MM.1S (cell line): Measurements from ENCODE around the gene CYP27A1.

Experiments used
- EZH2 ChIP-seq: fragments of 300-600 bp; sonication (generic); optimal IDR thresholded peaks from 2 replicates; pipeline ENCODE3; 2017; ENCODE audit warnings: low read depth, mild to moderate bottlenecking, antibody characterized with exemption, low read length, mixed read lengths
- EZH2phosphoT487 ChIP-seq: fragments of 300-600 bp; sonication (generic); IDR thresholded peaks from 2 replicates; pipeline ENCODE4 v1.6.1; 2018; ENCODE audit warnings: antibody characterized with exemption, low read length
- TF ChIP-seq, protein P1 (sequence below): fragments of 300-600 bp; sonication (generic); IDR thresholded peaks from 2 replicates; pipeline ENCODE4 v1.5.1; 2016; ENCODE audit warnings: antibody characterized with exemption, low read length, mixed read lengths

DNA sequence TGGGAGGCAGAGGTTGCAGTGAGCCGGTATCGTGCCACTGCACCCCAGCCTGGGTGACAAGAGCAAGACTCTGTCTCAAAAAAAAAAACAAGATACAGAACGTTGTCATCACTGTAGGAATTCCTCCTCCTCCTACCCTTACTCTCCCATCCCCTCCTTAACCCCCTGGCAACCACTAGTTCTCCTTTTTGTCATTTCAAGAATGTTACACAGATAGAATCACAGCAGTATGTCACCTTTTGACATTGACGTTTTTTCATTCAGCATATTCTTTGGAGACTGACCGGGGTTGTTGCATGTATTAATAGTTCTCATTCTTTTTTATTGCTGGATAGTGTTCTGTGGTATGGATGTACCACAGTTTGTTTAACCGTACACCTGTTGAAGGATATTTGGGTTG is 38.9 kb upstream of the CYP27A1 start:
- TF ChIP-seq, protein P1, sequence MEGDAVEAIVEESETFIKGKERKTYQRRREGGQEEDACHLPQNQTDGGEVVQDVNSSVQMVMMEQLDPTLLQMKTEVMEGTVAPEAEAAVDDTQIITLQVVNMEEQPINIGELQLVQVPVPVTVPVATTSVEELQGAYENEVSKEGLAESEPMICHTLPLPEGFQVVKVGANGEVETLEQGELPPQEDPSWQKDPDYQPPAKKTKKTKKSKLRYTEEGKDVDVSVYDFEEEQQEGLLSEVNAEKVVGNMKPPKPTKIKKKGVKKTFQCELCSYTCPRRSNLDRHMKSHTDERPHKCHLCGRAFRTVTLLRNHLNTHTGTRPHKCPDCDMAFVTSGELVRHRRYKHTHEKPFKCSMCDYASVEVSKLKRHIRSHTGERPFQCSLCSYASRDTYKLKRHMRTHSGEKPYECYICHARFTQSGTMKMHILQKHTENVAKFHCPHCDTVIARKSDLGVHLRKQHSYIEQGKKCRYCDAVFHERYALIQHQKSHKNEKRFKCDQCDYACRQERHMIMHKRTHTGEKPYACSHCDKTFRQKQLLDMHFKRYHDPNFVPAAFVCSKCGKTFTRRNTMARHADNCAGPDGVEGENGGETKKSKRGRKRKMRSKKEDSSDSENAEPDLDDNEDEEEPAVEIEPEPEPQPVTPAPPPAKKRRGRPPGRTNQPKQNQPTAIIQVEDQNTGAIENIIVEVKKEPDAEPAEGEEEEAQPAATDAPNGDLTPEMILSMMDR = no peak
- TF ChIP-seq EZH2 = no peak
- TF ChIP-seq EZH2phosphoT487 = no peak
